Body of pancreas (tissue), 4 donors: Measurements from ENCODE around the gene FXYD2.

Experiments used
- POLR2A ChIP-seq, 3 donors: fragments of 450-650 bp; IDR thresholded peaks; one replicate each; pipeline ENCODE4 v1.6.1; 2016; ENCODE audit warnings: antibody characterized with exemption in 3 of 3, mild to moderate bottlenecking in 2 of 3
- TF ChIP-seq, protein P1 (sequence below), 7 experiments: fragments of 450-650 bp in 4 of 7; fragments of 200-600 bp in 3 of 7; sonication (generic) in 3 of 7; IDR thresholded peaks; one replicate each; pipeline ENCODE4 v1.5.1; 2016 to 2019; ENCODE audit warnings: antibody characterized with exemption in 7 of 7

DNA sequence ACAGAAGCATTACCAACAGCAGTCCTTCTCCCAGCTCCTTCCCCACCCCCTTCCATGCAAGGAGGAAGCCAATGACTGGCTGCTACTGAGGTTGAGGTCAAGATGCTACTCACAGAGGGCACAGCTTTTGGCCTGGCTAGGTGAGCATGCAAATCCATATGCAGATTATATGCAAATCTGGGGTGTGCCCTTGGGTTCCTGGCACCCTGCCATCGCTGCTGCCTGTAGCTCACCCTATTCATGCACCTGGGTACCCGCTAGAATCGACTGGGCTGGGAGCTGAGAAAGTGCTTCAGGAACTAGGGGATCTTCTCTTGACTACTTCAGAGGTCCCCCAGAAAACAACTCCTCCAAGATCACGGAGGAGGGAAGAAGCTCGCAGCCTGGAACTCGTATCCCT, 31.6 kb downstream of the FXYD2 start:
- TF ChIP-seq, protein P1, sequence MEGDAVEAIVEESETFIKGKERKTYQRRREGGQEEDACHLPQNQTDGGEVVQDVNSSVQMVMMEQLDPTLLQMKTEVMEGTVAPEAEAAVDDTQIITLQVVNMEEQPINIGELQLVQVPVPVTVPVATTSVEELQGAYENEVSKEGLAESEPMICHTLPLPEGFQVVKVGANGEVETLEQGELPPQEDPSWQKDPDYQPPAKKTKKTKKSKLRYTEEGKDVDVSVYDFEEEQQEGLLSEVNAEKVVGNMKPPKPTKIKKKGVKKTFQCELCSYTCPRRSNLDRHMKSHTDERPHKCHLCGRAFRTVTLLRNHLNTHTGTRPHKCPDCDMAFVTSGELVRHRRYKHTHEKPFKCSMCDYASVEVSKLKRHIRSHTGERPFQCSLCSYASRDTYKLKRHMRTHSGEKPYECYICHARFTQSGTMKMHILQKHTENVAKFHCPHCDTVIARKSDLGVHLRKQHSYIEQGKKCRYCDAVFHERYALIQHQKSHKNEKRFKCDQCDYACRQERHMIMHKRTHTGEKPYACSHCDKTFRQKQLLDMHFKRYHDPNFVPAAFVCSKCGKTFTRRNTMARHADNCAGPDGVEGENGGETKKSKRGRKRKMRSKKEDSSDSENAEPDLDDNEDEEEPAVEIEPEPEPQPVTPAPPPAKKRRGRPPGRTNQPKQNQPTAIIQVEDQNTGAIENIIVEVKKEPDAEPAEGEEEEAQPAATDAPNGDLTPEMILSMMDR (IDR thresholded peaks at IDR 0.05), result no peak
- no peak for TF ChIP-seq POLR2A (IDR thresholded peaks at IDR 0.05)
